MM.1S (cell line): Measurements from ENCODE around the gene KCTD15.

Experiments
- DNase-seq: peaks from one replicate; pipeline ENCODE4 v3.0.0-alpha.2; 2015
- H2AFZ ChIP-seq: fragments of 300-600 bp; sonication (generic); 2 replicates; pipeline ENCODE4 v1.6.0; 2016; ENCODE audit warnings: antibody characterized with exemption, low read length
- H3F3A ChIP-seq: fragments of 300-600 bp; sonication (generic); 2 replicates; pipeline ENCODE4 v1.6.1; 2016; ENCODE audit warnings: mild to moderate bottlenecking, antibody characterized with exemption, low read length, moderate library complexity, mixed read lengths; ENCODE audit not compliant: insufficient read depth
- H3K27ac ChIP-seq: fragments of 300-600 bp; sonication (generic); 2 replicates; pipeline ENCODE4 v1.5.1; 2016; ENCODE audit warnings: mild to moderate bottlenecking, low read length
- H3K27me3 ChIP-seq: fragments of 300-600 bp; sonication (generic); replicated peaks from 2 replicates; pipeline ENCODE4 v1.6.0; 2016; ENCODE audit warnings: low read length; ENCODE audit not compliant: insufficient read depth
- H3K36me3 ChIP-seq: fragments of 300-600 bp; sonication (generic); replicated peaks from 2 replicates; pipeline ENCODE4 v1.6.1; 2016; ENCODE audit warnings: mild to moderate bottlenecking, low read length, mixed read lengths; ENCODE audit not compliant: insufficient read depth
- H3K4me1 ChIP-seq: fragments of 300-600 bp; sonication (generic); 2 replicates; pipeline ENCODE4 v1.6.1; 2016; ENCODE audit warnings: low read length, mixed read lengths
- H3K4me2 ChIP-seq: fragments of 300-600 bp; sonication (generic); 2 replicates; pipeline ENCODE4 v1.6.0; 2016; ENCODE audit warnings: low read depth, low read length
- H3K4me3 ChIP-seq: fragments of 300-600 bp; sonication (generic); 2 replicates; pipeline ENCODE4 v1.5.1; 2016; ENCODE audit warnings: low read length, mixed read lengths
- H3K79me2 ChIP-seq: fragments of 300-600 bp; sonication (generic); 2 replicates; pipeline ENCODE4 v1.6.1; 2016; ENCODE audit warnings: mixed run types, low read length, mixed read lengths
- H3K9ac ChIP-seq: fragments of 300-600 bp; sonication (generic); 2 replicates; pipeline ENCODE4 v1.6.1; 2016; ENCODE audit warnings: low read length, mixed read lengths
- H3K9me2 ChIP-seq: fragments of 300-600 bp; sonication (generic); replicated peaks from 2 replicates; pipeline ENCODE4 v1.6.1; 2016; ENCODE audit warnings: mild to moderate bottlenecking, low read length, mixed read lengths; ENCODE audit not compliant: insufficient read depth
- H3K9me3 ChIP-seq: fragments of 300-600 bp; sonication (generic); replicated peaks from 2 replicates; pipeline ENCODE4 v1.6.1; 2016; ENCODE audit warnings: mild to moderate bottlenecking, low read length, mixed read lengths; ENCODE audit not compliant: insufficient read depth
- H4K20me1 ChIP-seq: fragments of 300-600 bp; sonication (generic); 2 replicates; pipeline ENCODE4 v1.6.1; 2016; ENCODE audit warnings: mild to moderate bottlenecking, low read length, moderate library complexity, mixed read lengths; ENCODE audit not compliant: insufficient read depth
- CTCF ChIP-seq: fragments of 300-600 bp; sonication (generic); IDR thresholded peaks from 2 replicates; pipeline ENCODE4 v1.5.1; 2016; ENCODE audit warnings: antibody characterized with exemption, low read length, mixed read lengths
- EZH2 ChIP-seq: fragments of 300-600 bp; sonication (generic); optimal IDR thresholded peaks from 2 replicates; pipeline ENCODE3; 2017; ENCODE audit warnings: low read depth, mild to moderate bottlenecking, antibody characterized with exemption, low read length, mixed read lengths
- EZH2phosphoT487 ChIP-seq: fragments of 300-600 bp; sonication (generic); IDR thresholded peaks from 2 replicates; pipeline ENCODE4 v1.6.1; 2018; ENCODE audit warnings: antibody characterized with exemption, low read length

KCTD15 gene

GRCh38 chr19:33751436-33751770 lies 45.3 kb upstream of the KCTD15 start:
- H3K36me3 ChIP-seq, result no peaks in the 10 kb centered on the region
- no peak overlapping the region for H3K4me2 ChIP-seq
- H3K9me2 ChIP-seq, result no peaks in the 10 kb centered on the region
- no peaks in the 10 kb centered on the region for H3K79me2 ChIP-seq
- no peak overlapping the region for H3K27ac ChIP-seq
- H3K9me3 ChIP-seq, result no peaks in the 10 kb centered on the region
- H3K4me1 ChIP-seq, result no peaks in the 10 kb centered on the region
- DNase-seq, result no peak
- no peaks in the 10 kb centered on the region for H4K20me1 ChIP-seq
- no peak overlapping the region for H3K4me3 ChIP-seq
- peaks cover 20% of the 10 kb centered on the region; the same call in 1 of the 2 replicates for H3K27me3 ChIP-seq
- H3K9ac ChIP-seq, result no peak overlapping the region
- no peak for TF ChIP-seq EZH2phosphoT487
- no peak for TF ChIP-seq EZH2
- no peak for TF ChIP-seq CTCF
- H2AFZ ChIP-seq, result no peak overlapping the region
- H3F3A ChIP-seq, result no peaks in the 10 kb centered on the region

- Histone ChIP-seq H3K4me3 (no peak overlapping the region), H3K36me3 (no peaks in the 10 kb centered on the region), H3F3A (no peaks in the 10 kb centered on the region), H3K79me2 (no peaks in the 10 kb centered on the region), H2AFZ (no peak overlapping the region), H3K4me2 (no peak overlapping the region), H3K27me3 (peaks cover 15% of the 10 kb centered on the region; the same call in 1 of the 2 replicates), H3K9ac (no peak overlapping the region), H3K4me1 (no peaks in the 10 kb centered on the region), H3K9me2 (no peaks in the 10 kb centered on the region), H3K27ac (no peak overlapping the region), H3K9me3 (no peaks in the 10 kb centered on the region), H4K20me1 (no peaks in the 10 kb centered on the region)
- DNase-seq, result no peak
- TF ChIP-seq EZH2 (no peak), CTCF (no peak), EZH2phosphoT487 (no peak)
These were observed 44.5 kb upstream of the KCTD15 start for GRCh38 chr19:33752018-33752800.

- DNase-seq, result no peak
- Histone ChIP-seq H3K9ac (no peak overlapping the region), H2AFZ (no peak overlapping the region), H3K9me3 (no peaks in the 10 kb centered on the region), H3K4me2 (no peak overlapping the region), H3K79me2 (no peaks in the 10 kb centered on the region), H3K4me1 (peaks cover 4% of the 10 kb centered on the region; the same call in 1 of the 2 replicates), H3K9me2 (no peaks in the 10 kb centered on the region), H3K27ac (no peak overlapping the region), H4K20me1 (no peaks in the 10 kb centered on the region), H3K4me3 (no peak overlapping the region), H3K27me3 (peaks cover 9% of the 10 kb centered on the region; the same call in 1 of the 2 replicates), H3F3A (no peaks in the 10 kb centered on the region), H3K36me3 (no peaks in the 10 kb centered on the region)
- no peak for TF ChIP-seq EZH2
- TF ChIP-seq EZH2phosphoT487, result no peak
- TF ChIP-seq CTCF, result no peak
These were observed 43.7 kb upstream of the KCTD15 start for GRCh38 chr19:33752945-33753344.
